ENCODE data around the gene AMFR. TPM values are rescaled to one million over a fixed set of nuclear protein-coding genes. Genes with fewer than 3 reads are reported as not detected.

The AMFR gene
- total RNA-seq, 1 experiment from 2014 or later, result 89.4 TPM

DNA sequence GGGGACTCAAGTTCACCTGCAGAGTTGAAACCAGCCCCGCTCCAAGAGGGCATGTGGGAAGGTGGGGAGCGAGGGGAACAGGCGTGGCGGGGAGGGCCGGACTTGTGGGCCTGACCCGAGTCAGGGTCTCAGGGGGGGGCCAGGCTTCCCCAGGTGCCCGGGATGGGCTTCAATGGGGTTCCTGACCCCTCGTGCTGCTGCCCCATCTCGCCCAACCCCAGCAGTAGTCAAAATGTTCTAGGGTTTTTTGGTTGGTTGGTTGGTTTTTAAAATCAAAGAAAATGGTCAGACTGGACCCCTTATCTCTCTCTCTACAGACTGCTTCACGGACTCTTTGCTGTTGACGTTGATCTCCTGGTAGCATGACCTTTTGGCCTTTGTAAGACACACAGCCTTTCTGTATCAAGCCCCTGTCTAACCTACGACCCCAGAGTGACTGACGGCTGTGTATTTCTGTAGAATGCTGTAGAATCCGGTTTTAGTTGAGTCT lies 69.5 kb downstream of the AMFR start:
- Histone ChIP-seq H3F3A (ENCODE audit: insufficient read depth, low read depth) (peaks cover 14% of the 10 kb centered on the region), H3K4me2 (peak overlapping the region; percentile 90), H3K9me3 (ENCODE audit: insufficient read depth, low read depth) (no peaks in the 10 kb centered on the region), H3K9me2 (ENCODE audit: insufficient read depth) (no peaks in the 10 kb centered on the region), H4K20me1 (ENCODE audit: insufficient read depth) (no peaks in the 10 kb centered on the region), H2AFZ (no peak overlapping the region), H3K27me3 (ENCODE audit: insufficient read depth, low read depth) (no peaks in the 10 kb centered on the region), H3K4me1 (replicated peaks; ENCODE audit: insufficient read depth) (peaks cover 37% of the 10 kb centered on the region), H3K27ac (no peak overlapping the region), H3K36me3 (ENCODE audit: low read depth) (no peaks in the 10 kb centered on the region), H3K79me2 (ENCODE audit: low read depth) (no peaks in the 10 kb centered on the region), H3K4me3 (peak overlapping the region; percentile 54; the same call in 1 of the 2 replicates)
- ChIA-PET POLR2A (ENCODE audit: unreplicated experiment) (interaction anchor here (0.7 kb wide), 1 partner anchor 1012 kb away, joined by 5 read pairs; no protein-coding TSS in a partner anchor), CTCF (interaction anchor here (0.7 to 1.3 kb wide), 6 partner anchors 11 to 27 kb away, joined by 3 to 13 read pairs (median 4); no protein-coding TSS in a partner anchor)
- no peak for TF ChIP-seq EZH2 (IDR thresholded peaks at IDR 0.05; ENCODE audit: low read depth)
- TF ChIP-seq, protein P1, sequence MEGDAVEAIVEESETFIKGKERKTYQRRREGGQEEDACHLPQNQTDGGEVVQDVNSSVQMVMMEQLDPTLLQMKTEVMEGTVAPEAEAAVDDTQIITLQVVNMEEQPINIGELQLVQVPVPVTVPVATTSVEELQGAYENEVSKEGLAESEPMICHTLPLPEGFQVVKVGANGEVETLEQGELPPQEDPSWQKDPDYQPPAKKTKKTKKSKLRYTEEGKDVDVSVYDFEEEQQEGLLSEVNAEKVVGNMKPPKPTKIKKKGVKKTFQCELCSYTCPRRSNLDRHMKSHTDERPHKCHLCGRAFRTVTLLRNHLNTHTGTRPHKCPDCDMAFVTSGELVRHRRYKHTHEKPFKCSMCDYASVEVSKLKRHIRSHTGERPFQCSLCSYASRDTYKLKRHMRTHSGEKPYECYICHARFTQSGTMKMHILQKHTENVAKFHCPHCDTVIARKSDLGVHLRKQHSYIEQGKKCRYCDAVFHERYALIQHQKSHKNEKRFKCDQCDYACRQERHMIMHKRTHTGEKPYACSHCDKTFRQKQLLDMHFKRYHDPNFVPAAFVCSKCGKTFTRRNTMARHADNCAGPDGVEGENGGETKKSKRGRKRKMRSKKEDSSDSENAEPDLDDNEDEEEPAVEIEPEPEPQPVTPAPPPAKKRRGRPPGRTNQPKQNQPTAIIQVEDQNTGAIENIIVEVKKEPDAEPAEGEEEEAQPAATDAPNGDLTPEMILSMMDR (conservative IDR thresholded peaks at IDR 0.05), result no peak
- no TSS peak for BruUV-seq (replicated peaks)
- intact Hi-C loops (cut with micrococcal nuclease; ENCODE audit: unreplicated experiment), result loop anchor here (1.0 to 10.0 kb wide), 4 partner anchors 24 to 643 kb away; no protein-coding TSS in a partner anchor
- DNase-seq, result no peak

DNA sequence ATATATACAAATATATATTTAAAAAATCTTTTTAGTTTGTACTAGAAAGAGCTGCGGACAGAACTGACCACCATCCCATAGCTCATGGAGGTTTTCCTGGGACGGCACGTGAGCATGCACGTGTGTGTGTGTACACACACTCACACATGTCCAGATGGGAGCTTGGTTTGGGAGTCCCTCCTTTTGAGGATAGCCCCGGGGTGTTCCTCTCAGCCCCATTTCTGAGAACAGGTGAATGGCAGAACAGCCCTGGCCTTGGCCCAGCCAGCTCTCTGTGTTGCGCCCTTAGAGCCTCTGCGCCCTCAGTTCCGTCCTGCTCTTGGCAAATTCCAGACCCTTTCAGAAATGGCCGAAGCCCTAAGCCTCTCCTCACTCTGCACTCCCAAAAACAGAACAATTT lies 70.1 kb downstream of the AMFR start:
- Histone ChIP-seq H3K36me3 (ENCODE audit: low read depth) (no peaks in the 10 kb centered on the region), H3F3A (ENCODE audit: insufficient read depth, low read depth) (peaks cover 14% of the 10 kb centered on the region), H3K4me3 (no peak overlapping the region), H3K4me2 (no peak overlapping the region), H3K9me3 (ENCODE audit: insufficient read depth, low read depth) (no peaks in the 10 kb centered on the region), H2AFZ (no peak overlapping the region), H3K4me1 (replicated peaks; ENCODE audit: insufficient read depth) (peaks cover 37% of the 10 kb centered on the region), H3K27me3 (ENCODE audit: insufficient read depth, low read depth) (no peaks in the 10 kb centered on the region), H4K20me1 (ENCODE audit: insufficient read depth) (no peaks in the 10 kb centered on the region), H3K27ac (no peak overlapping the region), H3K9me2 (ENCODE audit: insufficient read depth) (no peaks in the 10 kb centered on the region), H3K79me2 (ENCODE audit: low read depth) (no peaks in the 10 kb centered on the region)
- DNase-seq, result peak in 1 of 2 experiments; percentile 4
- CTCF ChIA-PET, result no interaction called here
- TF ChIP-seq, protein P1 (conservative IDR thresholded peaks at IDR 0.05), result no peak
- TF ChIP-seq EZH2 (IDR thresholded peaks at IDR 0.05; ENCODE audit: low read depth), result no peak
- POLR2A ChIA-PET (ENCODE audit: unreplicated experiment), result interaction anchor here (0.6 kb wide), 1 partner anchor 31 kb away, joined by 7 read pairs; no protein-coding TSS in a partner anchor
- no TSS peak for BruUV-seq (replicated peaks)
- intact Hi-C loops (cut with micrococcal nuclease; ENCODE audit: unreplicated experiment), result loop anchor here (10.0 kb wide), 1 partner anchor 350 kb away; no protein-coding TSS in a partner anchor

DNA sequence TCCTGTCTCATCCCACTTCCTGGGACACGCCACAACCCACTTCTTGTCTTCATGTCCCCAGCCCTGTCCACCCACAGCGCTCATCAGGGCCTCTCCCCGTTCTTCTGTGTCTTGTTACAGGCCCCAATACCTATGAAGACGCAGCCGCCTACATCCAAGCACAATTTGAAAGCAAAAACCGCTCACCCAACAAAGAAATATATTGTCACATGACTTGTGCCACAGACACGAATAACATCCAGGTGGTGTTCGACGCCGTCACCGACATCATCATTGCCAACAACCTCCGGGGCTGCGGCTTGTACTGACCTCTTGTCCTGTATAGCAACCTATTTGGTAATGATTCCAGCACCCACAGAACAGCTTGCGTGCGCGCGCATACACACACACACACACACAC lies 70.6 kb downstream of the AMFR start:
- Histone ChIP-seq H3K36me3 (ENCODE audit: low read depth) (no peaks in the 10 kb centered on the region), H3K4me2 (no peak overlapping the region), H4K20me1 (ENCODE audit: insufficient read depth) (no peaks in the 10 kb centered on the region), H3F3A (ENCODE audit: insufficient read depth, low read depth) (peaks cover 9% of the 10 kb centered on the region), H3K27me3 (ENCODE audit: insufficient read depth, low read depth) (no peaks in the 10 kb centered on the region), H2AFZ (no peak overlapping the region), H3K27ac (no peak overlapping the region), H3K4me3 (no peak overlapping the region), H3K4me1 (replicated peaks; ENCODE audit: insufficient read depth) (peaks cover 37% of the 10 kb centered on the region), H3K79me2 (ENCODE audit: low read depth) (no peaks in the 10 kb centered on the region), H3K9me3 (ENCODE audit: insufficient read depth, low read depth) (no peaks in the 10 kb centered on the region), H3K9me2 (ENCODE audit: insufficient read depth) (no peaks in the 10 kb centered on the region)
- ChIA-PET CTCF (no interaction called here), POLR2A (ENCODE audit: unreplicated experiment) (interaction anchor here (0.6 kb wide), 1 partner anchor 31 kb away, joined by 7 read pairs; no protein-coding TSS in a partner anchor)
- peak in 1 of 2 experiments; percentile 9 for DNase-seq
- intact Hi-C loops (cut with micrococcal nuclease; ENCODE audit: unreplicated experiment), result loop anchor here (10.0 kb wide), 1 partner anchor 350 kb away; no protein-coding TSS in a partner anchor
- BruUV-seq (replicated peaks), result no TSS peak
- TF ChIP-seq, protein P1 (conservative IDR thresholded peaks at IDR 0.05), result no peak
- TF ChIP-seq EZH2 (IDR thresholded peaks at IDR 0.05; ENCODE audit: low read depth), result no peak
